BJ (cell line): ENCODE data around the gene TMEM106A. TPM values are rescaled to one million over a fixed set of nuclear protein-coding genes. Genes with fewer than 3 reads are reported as not detected.
"Not testable (repeated sequence)": the region's sequence is repeated elsewhere in the genome, so short reads cannot be mapped to it uniquely, and the experiment has no call there.

ENCODE experiments used
- CTCF ChIA-PET: fragments of 350-600 bp; formaldehyde crosslinking; extraction: SDS; loops from one replicate; lab custom pipeline; 2021; ENCODE audit warnings: antibody characterized with exemption, inconsistent platforms; lab: Yijun Ruan, JAX
- POLR2A ChIA-PET: fragments of 300-600 bp; sonication (Branson Sonifier 250); formaldehyde crosslinking; extraction: SDS; loops from one replicate; lab custom pipeline; 2021; ENCODE audit warnings: antibody characterized with exemption; lab: Charles Lee
- DNase-seq: peaks from one replicate; pipeline ENCODE4 v3.0.0-alpha.2; 2011; ENCODE audit warnings: low read depth
- H3K27me3 ChIP-seq: 2 replicates; pipeline ENCODE4 v1.6.0; 2011; ENCODE audit warnings: low read length; ENCODE audit not compliant: control insufficient read depth, insufficient read depth
- H3K36me3 ChIP-seq: 2 replicates; pipeline ENCODE4 v1.5.1; 2011; ENCODE audit warnings: low read length; ENCODE audit not compliant: control insufficient read depth, insufficient read depth
- H3K4me3 ChIP-seq: 2 replicates; pipeline ENCODE4 v1.5.1; 2011; ENCODE audit warnings: low read depth, mild to moderate bottlenecking, control low read depth, low read length
- CTCF ChIP-seq: IDR thresholded peaks from 2 replicates; pipeline ENCODE4 v1.5.1; 2011; ENCODE audit warnings: low read depth, mild to moderate bottlenecking, control low read depth, inconsistent platforms, low read length, moderate library complexity; ENCODE audit not compliant: insufficient read depth
- polyA plus RNA-seq: library from polyadenylated mRNA; depleted of rRNA; stranded (reverse); fragments of >200 nt; gene quantifications from 2 replicates; pipeline ENCODE4 v1.2.3, GENCODE V29; 2011

Gene TMEM106A
- polyA plus RNA-seq, 1 experiment: 9.3 TPM

GRCh38 chr17:43193251-43193650, 18.4 kb upstream of the TMEM106A start:
- Histone ChIP-seq H3K27me3 (no peaks in the 10 kb centered on the region), H3K36me3 (peaks cover 47% of the 10 kb centered on the region), H3K4me3 (no peak overlapping the region)
- POLR2A ChIA-PET: no interaction called here
- CTCF ChIA-PET: no interaction called here
- no peak for DNase-seq
- no peak for TF ChIP-seq CTCF

GRCh38 chr17:43199633-43200032, 12.0 kb upstream of the TMEM106A start:
- CTCF ChIA-PET: interaction anchor here (0.8 to 0.9 kb wide), 2 partner anchors 13 to 202 kb away, joined by 3 read pairs; partner anchors contain the start of gene RPL27
- no peak overlapping the region for H3K4me3 ChIP-seq
- no peaks in the 10 kb centered on the region for H3K27me3 ChIP-seq
- peaks cover 45% of the 10 kb centered on the region for H3K36me3 ChIP-seq
- POLR2A ChIA-PET: no interaction called here
- no peak for TF ChIP-seq CTCF
- DNase-seq: no peak

- Histone ChIP-seq H3K4me3 (no peak overlapping the region), H3K36me3 (peaks cover 43% of the 10 kb centered on the region), H3K27me3 (no peaks in the 10 kb centered on the region)
- no peak for TF ChIP-seq CTCF
- DNase-seq: no peak
- ChIA-PET CTCF (interaction anchor here (0.8 to 0.9 kb wide), 2 partner anchors 14 to 202 kb away, joined by 3 read pairs; partner anchors contain the start of gene RPL27), POLR2A (no interaction called here)
Measured at GRCh38 chr17:43200127-43200526, 11.5 kb upstream of the TMEM106A start.

- H3K36me3 ChIP-seq: peaks cover 37% of the 10 kb centered on the region
- POLR2A ChIA-PET, H3K4me3 ChIP-seq, CTCF ChIA-PET, DNase-seq, H3K27me3 ChIP-seq: not testable (repeated sequence)
Measured at GRCh38 chr17:43203013-43203412, 8.7 kb upstream of the TMEM106A start.

- POLR2A ChIA-PET: interaction anchor here (0.5 kb wide), 1 partner anchor 12 kb away, joined by 8 read pairs; no protein-coding TSS in a partner anchor
- no peak overlapping the region for H3K4me3 ChIP-seq
- peaks cover 12% of the 10 kb centered on the region for H3K36me3 ChIP-seq
- no peak for DNase-seq
- TF ChIP-seq CTCF: no peak
- CTCF ChIA-PET: no interaction called here
- H3K27me3 ChIP-seq: no peaks in the 10 kb centered on the region
Measured at GRCh38 chr17:43210576-43210975, 1.1 kb upstream of the TMEM106A start.

GRCh38 chr17:43211123-43211479, 574 bp upstream of the TMEM106A start:
- DNase-seq: no peak
- ChIA-PET POLR2A (interaction anchor here (0.5 kb wide), 1 partner anchor 12 kb away, joined by 8 read pairs; no protein-coding TSS in a partner anchor), CTCF (interaction anchor here (1.0 to 1.2 kb wide), 2 partner anchors 9 to 187 kb away, joined by 3 to 6 read pairs; no protein-coding TSS in a partner anchor)
- H3K4me3 ChIP-seq: peak overlapping the region; percentile 66
- no peak for TF ChIP-seq CTCF
- H3K36me3 ChIP-seq: peaks cover 15% of the 10 kb centered on the region
- H3K27me3 ChIP-seq: no peaks in the 10 kb centered on the region
